ENCODE measurements around the gene OSBPL1A.

Gene OSBPL1A

GRCh38 chr18:24397694-24398368 lies at the start of gene OSBPL1A:
Gene OSBPL1A, minus strand, starts transcription at chr18:24397824. Its CDS starts 20,291 bp downstream, at chr18:24377533.
- DNase-seq, result peak; percentile 90

GRCh38 chr18:24446953-24447538 lies 49.4 kb upstream of the OSBPL1A start:
- no peak for DNase-seq

- no peak for DNase-seq
Measured at GRCh38 chr18:24446453-24446852, 48.8 kb upstream of the OSBPL1A start.

DNA sequence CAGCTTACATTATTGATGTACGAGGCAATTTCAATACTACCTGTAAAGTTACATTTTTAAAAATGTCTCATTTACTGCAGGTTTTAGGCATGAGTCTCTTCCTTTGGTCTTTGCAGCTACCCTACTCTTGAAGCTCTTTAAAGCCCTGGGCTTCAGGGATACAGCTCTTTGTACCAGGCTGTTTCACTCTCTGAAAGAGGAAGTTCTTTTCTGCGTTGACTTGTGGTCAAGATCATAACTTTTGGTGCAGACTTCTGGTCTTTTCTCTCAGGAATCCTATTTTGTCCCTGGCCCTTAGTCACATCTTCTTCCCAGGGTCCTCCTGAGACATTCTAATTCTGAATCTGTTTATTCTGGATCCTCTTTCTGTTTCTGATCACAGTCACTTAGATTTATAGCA lies 46.2 kb upstream of the OSBPL1A start:
- DNase-seq, result no peak

DNA sequence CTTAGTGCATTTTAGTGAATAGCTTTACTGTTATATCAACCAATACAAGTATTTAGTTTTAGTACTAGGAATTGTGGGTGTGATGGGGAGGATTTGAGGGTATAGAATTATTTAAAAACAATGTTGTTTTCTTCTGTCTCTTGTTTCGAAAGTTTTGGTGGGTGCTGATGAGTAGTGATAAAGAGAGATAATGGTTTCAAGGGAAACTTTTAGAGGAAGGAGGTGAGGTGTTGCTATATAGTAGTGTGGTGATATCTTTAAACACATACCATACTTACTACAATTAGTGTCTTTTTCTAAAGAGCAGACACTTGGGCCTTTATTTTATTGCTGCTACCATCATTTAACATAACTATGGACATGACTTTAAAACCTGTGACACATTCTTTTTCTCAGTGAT lies 39.3 kb upstream of the OSBPL1A start:
- DNase-seq, result no peak

GRCh38 chr18:24432618-24433017 lies 35.0 kb upstream of the OSBPL1A start:
- no peak for DNase-seq

- no peak for DNase-seq
Measured at GRCh38 chr18:24429188-24429587, 31.6 kb upstream of the OSBPL1A start.

- DNase-seq, result no peak
Measured at GRCh38 chr18:24428709-24429108, 31.1 kb upstream of the OSBPL1A start.

DNA sequence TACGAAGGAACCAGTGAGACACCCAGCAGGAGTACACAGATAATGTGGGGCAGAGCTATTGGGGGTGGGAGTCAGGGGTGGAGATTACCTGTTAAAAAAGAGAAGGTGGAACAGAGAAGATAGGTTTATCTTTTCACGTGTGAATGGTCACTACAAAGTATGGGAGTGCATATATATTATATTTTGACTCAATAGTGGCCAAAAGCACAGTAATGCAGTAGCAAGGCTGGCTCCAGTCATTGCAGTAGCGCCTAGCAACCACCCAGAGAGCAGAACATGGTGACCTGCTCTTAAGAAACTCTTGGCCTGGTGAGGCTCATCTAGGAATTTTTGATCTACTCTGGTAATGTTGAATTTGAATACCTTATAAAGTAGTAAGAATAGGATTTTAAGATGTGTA lies 29.9 kb upstream of the OSBPL1A start:
- DNase-seq, result no peak

DNA sequence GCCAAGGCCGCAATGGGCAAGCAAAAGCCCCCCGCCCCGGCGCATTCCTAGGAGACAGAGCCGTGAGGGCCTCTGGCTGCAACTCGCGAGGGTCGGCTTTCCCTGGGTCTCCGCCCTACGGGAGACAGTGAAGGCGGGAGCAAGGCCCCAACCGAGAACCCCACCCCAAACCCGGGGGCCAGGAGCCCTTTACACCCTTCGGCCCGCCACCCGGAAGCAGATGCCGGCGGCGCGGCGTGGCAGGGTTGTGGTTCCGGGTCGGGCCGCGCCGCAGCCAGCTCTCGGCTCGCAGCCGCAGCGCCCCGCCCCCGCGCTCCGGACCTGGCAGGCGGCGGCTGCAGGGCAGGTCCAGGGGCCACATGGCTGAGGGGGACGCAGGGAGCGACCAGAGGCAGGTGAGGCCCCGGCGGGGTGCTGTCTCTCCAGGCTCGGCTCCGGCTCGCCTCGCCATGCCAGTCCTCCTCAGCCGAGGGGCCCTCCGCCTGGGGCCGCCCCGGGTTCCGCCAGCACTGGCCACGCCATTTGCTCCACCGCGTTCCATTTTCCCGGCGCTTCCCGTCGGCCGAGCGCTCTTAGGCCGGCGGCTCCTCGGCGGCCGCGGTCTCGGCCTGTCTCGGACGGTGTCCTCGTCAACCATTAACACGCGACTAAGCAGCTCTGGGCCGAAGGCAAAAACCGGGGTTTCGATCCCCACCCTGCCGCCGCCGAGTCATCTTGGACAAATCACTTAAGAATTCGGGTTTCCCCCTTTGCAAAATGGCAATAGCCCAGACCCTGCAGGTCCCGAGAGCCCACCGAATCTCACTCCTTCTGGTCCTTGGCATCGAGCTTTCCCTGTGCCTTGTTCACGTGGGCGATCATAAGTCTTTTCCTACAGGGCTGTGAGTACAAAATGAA lies 29.0 kb upstream of the OSBPL1A start, which contains the start of gene IMPACT:
Gene IMPACT (plus strand): TSS at position 273 of the 897 bp plus-strand sequence. CDS start 87 bp downstream, at position 360.
- peak; percentile 93 for DNase-seq

GRCh38 chr18:24426073-24426397 lies 28.4 kb upstream of the OSBPL1A start:
- no peak for DNase-seq

- no peak for DNase-seq
Measured at GRCh38 chr18:24421831-24422230, 24.2 kb upstream of the OSBPL1A start.

DNA sequence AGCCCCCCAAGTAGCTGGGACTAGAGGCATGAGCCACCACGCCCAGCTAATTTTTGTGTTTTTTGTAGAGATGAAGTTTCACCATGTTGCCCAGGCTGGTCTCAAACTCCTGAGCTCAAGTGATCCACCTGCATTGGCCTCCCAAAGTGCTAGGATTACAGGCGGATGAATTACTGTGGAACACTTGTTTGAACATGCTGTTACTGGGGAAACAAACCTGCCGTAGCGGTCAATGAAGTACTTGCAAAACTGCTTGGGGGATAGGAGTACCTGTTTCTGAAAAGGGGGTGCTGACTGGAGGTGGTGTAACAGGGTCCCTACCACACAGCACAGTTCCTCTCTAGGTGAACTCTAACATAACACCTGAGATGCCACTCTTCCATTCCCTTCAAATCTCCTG lies 22.9 kb upstream of the OSBPL1A start:
- no peak for DNase-seq

GRCh38 chr18:24417480-24417879 lies 19.9 kb upstream of the OSBPL1A start:
- no peak for DNase-seq

GRCh38 chr18:24414349-24415003 lies 16.9 kb upstream of the OSBPL1A start:
- no peak for DNase-seq

- no peak for DNase-seq
Measured at GRCh38 chr18:24413148-24413547, 15.5 kb upstream of the OSBPL1A start.

GRCh38 chr18:24408496-24408895 lies 10.9 kb upstream of the OSBPL1A start:
- DNase-seq, result no peak

GRCh38 chr18:24404591-24404990 lies 7.0 kb upstream of the OSBPL1A start:
- DNase-seq, result no peak

DNA sequence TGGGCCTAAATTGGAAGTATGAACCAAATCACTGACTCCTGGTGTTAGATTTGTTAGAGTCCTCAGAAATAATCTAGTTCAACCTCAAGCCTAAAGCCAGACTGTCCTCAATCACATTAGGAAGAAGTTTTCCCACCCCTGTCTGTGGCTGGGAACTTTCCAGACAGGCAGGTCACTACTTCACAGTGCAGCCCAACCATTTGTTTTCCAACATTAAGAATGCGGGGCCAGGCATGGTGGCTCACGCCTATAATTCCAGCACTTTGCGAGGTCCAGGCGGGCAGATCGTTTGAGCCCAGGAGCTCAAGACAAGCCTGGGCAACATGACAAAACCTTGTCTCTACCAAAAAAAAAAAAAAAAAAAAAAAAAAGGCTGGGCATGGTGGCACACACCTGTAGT lies 5.5 kb upstream of the OSBPL1A start:
- no peak for DNase-seq

GRCh38 chr18:24402209-24402785 lies 4.7 kb upstream of the OSBPL1A start:
- no peak for DNase-seq

GRCh38 chr18:24400587-24400986 lies 3.0 kb upstream of the OSBPL1A start:
- no peak for DNase-seq

DNA sequence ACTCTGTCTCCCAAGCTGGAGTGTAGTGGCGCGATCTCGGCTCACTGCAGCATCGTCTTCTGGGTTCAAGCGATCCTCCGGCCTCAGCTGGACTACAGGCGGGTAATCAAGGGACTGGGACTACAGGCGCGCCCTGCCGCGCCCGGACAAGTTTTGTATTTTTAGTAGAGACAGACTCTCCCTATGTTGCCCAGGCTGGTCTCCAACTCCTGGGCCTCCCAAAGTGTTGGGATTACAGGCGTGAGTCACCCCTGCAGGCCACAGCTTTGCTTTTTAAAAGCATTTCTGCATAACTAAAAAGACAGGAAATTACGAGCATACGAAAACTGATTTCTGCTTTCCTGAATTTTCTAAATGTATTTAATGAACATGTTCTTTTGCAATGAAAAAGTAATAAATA lies 916 bp upstream of the OSBPL1A start:
- DNase-seq, result no peak

GRCh38 chr18:24397131-24397693 lies 412 bp downstream of the OSBPL1A start:
- DNase-seq, result no peak
